Thoracic aorta (tissue), 2 donors: ENCODE measurements around the gene ATG13. TPM values are rescaled to one million over a fixed set of nuclear protein-coding genes. Genes with fewer than 3 reads are reported as not detected.
A peak's percentile ranks its signal among the peaks of the same experiment; 100 is the strongest.

ENCODE experiments used
- ATAC-seq: fragments of 150-250 bp; one replicate; pipeline ENCODE4 v1.8.0; 2017; ENCODE audit warnings: low read depth; ENCODE audit not compliant: insufficient number of reproducible peaks, low FRiP score
- DNase-seq: peaks from one replicate; pipeline ENCODE4 v3.0.0-alpha.2; 2020; ENCODE audit warnings: low spot score
- H3K27ac ChIP-seq, 2 donors: fragments of 200-600 bp; sonication (generic); 1 replicate in 1 of 2; 2 replicates in 1 of 2; pipeline ENCODE4 v1.5.1; 2016; ENCODE audit warnings: mild to moderate bottlenecking in 2 of 2, moderate library complexity in 2 of 2
- H3K27me3 ChIP-seq: fragments of 200-600 bp; sonication (generic); replicated peaks from 2 replicates; pipeline ENCODE4 v1.6.0; 2016; ENCODE audit warnings: mild to moderate bottlenecking; ENCODE audit not compliant: insufficient read depth
- H3K36me3 ChIP-seq: fragments of 200-600 bp; sonication (generic); one replicate; pipeline ENCODE4 v1.5.1; 2016
- H3K4me1 ChIP-seq, 2 donors: fragments of 200-600 bp; sonication (generic); 1 replicate in 1 of 2; 2 replicates in 1 of 2; pipeline versions ENCODE4 v1.5.1 to v1.6.0; 2016; ENCODE audit warnings: low read depth in 2 of 2, mild to moderate bottlenecking in 1 of 2; ENCODE audit not compliant: control insufficient read depth in 1 of 2
- H3K4me3 ChIP-seq: fragments of 200-600 bp; sonication (generic); 2 replicates; pipeline ENCODE4 v1.5.1; 2016; ENCODE audit warnings: mild to moderate bottlenecking
- H3K9me3 ChIP-seq: fragments of 200-600 bp; sonication (generic); 2 replicates; pipeline ENCODE4 v1.5.1; 2016
- total RNA-seq, 2 donors: library from RNA; depleted of rRNA; stranded (reverse); fragments of >200 nt; gene quantifications; one replicate each; pipeline versions ENCODE4 v1.1.0 to v1.2.3, GENCODE V29; 2016
- TF ChIP-seq, protein P1 (sequence below): fragments of 200-600 bp; sonication (generic); IDR thresholded peaks from one replicate; pipeline ENCODE4 v1.5.1; 2019; ENCODE audit warnings: antibody characterized with exemption

ATG13 gene
- total RNA-seq, 2 donors from 2014 or later = 121 to 144 TPM

DNA sequence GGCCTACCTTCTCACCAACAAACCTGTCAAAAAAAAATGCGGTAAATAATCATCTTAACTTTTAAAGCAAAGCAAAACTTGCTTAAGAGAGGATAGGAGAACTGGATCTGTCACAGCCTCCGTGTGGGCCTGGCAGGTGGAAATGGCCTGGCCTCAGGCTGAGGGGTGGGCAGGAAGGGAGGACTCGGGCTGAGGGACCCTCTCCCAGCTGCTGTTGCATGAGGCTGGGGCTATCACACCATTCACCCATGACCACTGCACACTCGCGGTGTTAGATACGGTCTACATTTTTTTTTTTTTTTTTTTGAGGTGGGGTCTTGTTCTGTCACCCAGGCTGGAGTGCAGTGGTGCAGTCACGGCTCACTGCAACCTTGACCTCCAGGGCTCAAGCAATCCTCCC, 58.6 kb downstream of the ATG13 start:
- H3K4me3 ChIP-seq = no peak overlapping the region
- H3K36me3 ChIP-seq = peaks cover 64% of the 10 kb centered on the region
- H3K27ac ChIP-seq = peak overlapping the region; percentile 79 to 82
- H3K27me3 ChIP-seq = no peaks in the 10 kb centered on the region
- TF ChIP-seq, protein P1, sequence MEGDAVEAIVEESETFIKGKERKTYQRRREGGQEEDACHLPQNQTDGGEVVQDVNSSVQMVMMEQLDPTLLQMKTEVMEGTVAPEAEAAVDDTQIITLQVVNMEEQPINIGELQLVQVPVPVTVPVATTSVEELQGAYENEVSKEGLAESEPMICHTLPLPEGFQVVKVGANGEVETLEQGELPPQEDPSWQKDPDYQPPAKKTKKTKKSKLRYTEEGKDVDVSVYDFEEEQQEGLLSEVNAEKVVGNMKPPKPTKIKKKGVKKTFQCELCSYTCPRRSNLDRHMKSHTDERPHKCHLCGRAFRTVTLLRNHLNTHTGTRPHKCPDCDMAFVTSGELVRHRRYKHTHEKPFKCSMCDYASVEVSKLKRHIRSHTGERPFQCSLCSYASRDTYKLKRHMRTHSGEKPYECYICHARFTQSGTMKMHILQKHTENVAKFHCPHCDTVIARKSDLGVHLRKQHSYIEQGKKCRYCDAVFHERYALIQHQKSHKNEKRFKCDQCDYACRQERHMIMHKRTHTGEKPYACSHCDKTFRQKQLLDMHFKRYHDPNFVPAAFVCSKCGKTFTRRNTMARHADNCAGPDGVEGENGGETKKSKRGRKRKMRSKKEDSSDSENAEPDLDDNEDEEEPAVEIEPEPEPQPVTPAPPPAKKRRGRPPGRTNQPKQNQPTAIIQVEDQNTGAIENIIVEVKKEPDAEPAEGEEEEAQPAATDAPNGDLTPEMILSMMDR = no peak
- H3K9me3 ChIP-seq = no peaks in the 10 kb centered on the region
- DNase-seq (no peak), ATAC-seq (no peak)
- H3K4me1 ChIP-seq = peaks cover 13 to 25% of the 10 kb centered on the region in 2 donors

DNA sequence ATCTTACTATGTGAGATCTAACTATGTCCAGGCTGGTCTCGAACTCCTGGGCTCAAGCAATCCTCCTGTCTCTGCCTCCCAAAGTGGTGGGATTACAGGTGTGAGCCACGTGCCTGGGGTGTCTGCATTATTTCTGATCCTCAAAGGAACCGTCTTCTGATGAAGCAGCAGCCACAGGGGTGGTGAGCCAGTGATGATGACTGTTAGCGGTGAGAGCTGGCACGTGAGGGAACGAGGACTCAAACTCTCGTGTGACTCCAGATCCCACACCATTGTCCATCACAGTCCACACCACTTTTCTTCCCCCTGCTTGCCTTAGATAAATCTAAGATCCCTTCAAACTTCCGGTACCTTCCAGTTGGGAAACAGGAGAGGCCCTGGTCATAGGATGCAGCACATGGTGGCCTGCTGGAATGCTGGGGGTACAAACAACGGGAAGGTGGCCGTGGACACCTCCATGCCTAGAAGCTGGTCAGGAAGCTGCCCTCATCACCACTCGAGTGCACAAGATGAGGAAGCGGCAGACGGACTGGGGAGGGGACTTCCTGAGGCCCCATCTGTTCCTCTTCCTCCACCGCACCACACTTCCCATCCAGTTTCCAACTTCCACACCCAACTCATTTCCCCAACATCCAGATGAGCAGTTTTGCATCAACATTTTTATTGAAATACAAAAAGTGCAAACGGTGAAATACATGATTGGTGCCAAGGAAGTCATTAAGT, 59.2 kb downstream of the ATG13 start:
- ATAC-seq (no peak), DNase-seq (no peak)
- H3K27me3 ChIP-seq = no peaks in the 10 kb centered on the region
- peak overlapping the region; percentile 3 to 79 for H3K27ac ChIP-seq
- no peak overlapping the region for H3K4me3 ChIP-seq
- H3K36me3 ChIP-seq = peaks cover 64% of the 10 kb centered on the region
- peaks cover 13 to 25% of the 10 kb centered on the region in 2 donors for H3K4me1 ChIP-seq
- no peaks in the 10 kb centered on the region for H3K9me3 ChIP-seq
- TF ChIP-seq, protein P1 = no peak

- H3K9me3 ChIP-seq = no peaks in the 10 kb centered on the region
- no peak for DNase-seq
- peaks cover 66% of the 10 kb centered on the region for H3K36me3 ChIP-seq
- ATAC-seq = no peak
- peaks cover 13 to 23% of the 10 kb centered on the region in 2 donors for H3K4me1 ChIP-seq
- H3K27me3 ChIP-seq = no peaks in the 10 kb centered on the region
- TF ChIP-seq, protein P1 = no peak
- no peak overlapping the region for H3K27ac ChIP-seq
- H3K4me3 ChIP-seq = no peak overlapping the region
Observed at GRCh38 chr11:46677169-46677568, 59.8 kb downstream of the ATG13 start.

GRCh38 chr11:46677991-46678740, 60.8 kb downstream of the ATG13 start:
- no peaks in the 10 kb centered on the region for H3K27me3 ChIP-seq
- ATAC-seq = no peak
- TF ChIP-seq, protein P1 = no peak
- H3K4me1 ChIP-seq = peaks cover 14 to 20% of the 10 kb centered on the region in 2 donors
- H3K4me3 ChIP-seq = no peak overlapping the region
- H3K9me3 ChIP-seq = no peaks in the 10 kb centered on the region
- H3K27ac ChIP-seq = peak overlapping the region in 1 of 2 donors; percentile 45
- no peak for DNase-seq
- H3K36me3 ChIP-seq = peaks cover 56% of the 10 kb centered on the region

- Histone ChIP-seq H3K9me3 (no peaks in the 10 kb centered on the region), H3K36me3 (peaks cover 54% of the 10 kb centered on the region), H3K4me1 (peaks cover 20 to 26% of the 10 kb centered on the region in 2 donors), H3K4me3 (no peak overlapping the region), H3K27me3 (no peaks in the 10 kb centered on the region), H3K27ac (peak overlapping the region in 1 of 2 donors; percentile 45)
- TF ChIP-seq, protein P1 = no peak
- DNase-seq (no peak), ATAC-seq (no peak)
Observed at GRCh38 chr11:46678741-46679130, 61.4 kb downstream of the ATG13 start.
